Lung (tissue), 12 donors: ENCODE data around the gene SDF4. TPM values are rescaled to one million over a fixed set of nuclear protein-coding genes. Genes with fewer than 3 reads are reported as not detected.

Experiments
- ATAC-seq: fragments of 200-7000 bp; cut with Tn5 transposase; one replicate; pipeline ENCODE4 v1.9.1; 2020; ENCODE audit warnings: moderate number of reproducible peaks; ENCODE audit not compliant: insufficient read depth, low FRiP score
- DNase-seq, 3 donors: peaks; one replicate each; pipeline ENCODE4 v3.0.0-alpha.2; 2013 to 2017
- H3K27ac ChIP-seq, 2 donors: one replicate each; pipeline ENCODE4 v1.5.1; 2013; ENCODE audit warnings: mild to moderate bottlenecking in 2 of 2, moderate library complexity in 2 of 2, control low read depth in 1 of 2, inconsistent platforms in 1 of 2, low read depth in 1 of 2, low read length in 1 of 2
- H3K27me3 ChIP-seq, 3 donors: one replicate each; pipeline ENCODE4 v1.5.1; 2013; ENCODE audit warnings: low read length in 2 of 3; ENCODE audit not compliant: control insufficient read depth in 3 of 3, insufficient read depth in 3 of 3
- H3K36me3 ChIP-seq, 4 donors: one replicate each; pipeline ENCODE4 v1.5.1; 2013; ENCODE audit warnings: low read length in 4 of 4, mild to moderate bottlenecking in 1 of 4, moderate library complexity in 1 of 4; ENCODE audit not compliant: control insufficient read depth in 4 of 4, insufficient read depth in 4 of 4
- H3K4me1 ChIP-seq, 5 donors: one replicate each; pipeline ENCODE4 v1.5.1; 2013; ENCODE audit warnings: low read length in 5 of 5, mild to moderate bottlenecking in 2 of 5, moderate library complexity in 1 of 5; ENCODE audit not compliant: control insufficient read depth in 5 of 5, insufficient read depth in 5 of 5
- H3K4me3 ChIP-seq: one replicate; pipeline ENCODE4 v1.5.1; 2013; ENCODE audit warnings: mild to moderate bottlenecking, control low read depth, moderate library complexity
- H3K9ac ChIP-seq, 2 donors: one replicate each; pipeline ENCODE4 v1.5.1; 2013; ENCODE audit warnings: low read length in 2 of 2, control low read depth in 1 of 2; ENCODE audit not compliant: insufficient read depth in 1 of 2
- H3K9me3 ChIP-seq, 4 donors: one replicate each; pipeline ENCODE4 v1.5.1; 2013; ENCODE audit warnings: low read length in 3 of 4, mild to moderate bottlenecking in 1 of 4, moderate library complexity in 1 of 4; ENCODE audit not compliant: control insufficient read depth in 4 of 4, insufficient read depth in 3 of 4
- CTCF ChIP-seq: IDR thresholded peaks from 2 replicates; pipeline ENCODE4 v1.5.1; 2012; ENCODE audit warnings: mild to moderate bottlenecking; ENCODE audit errors: control extremely low read depth, extremely low read depth
- WGBS, 2 donors: extraction: QIAGEN DNeasy Blood & Tissue Kit; methylation state at CpG; one replicate each; pipeline ENCODE4 v1.1.7; 2013; 5-methylcytosine and 5-hydroxymethylcytosine counted together
- polyA plus RNA-seq, 2 donors: library from polyadenylated mRNA; stranded (reverse); fragments of 200-250 nt; gene quantifications; one replicate each; pipeline ENCODE4 v1.2.1, GENCODE V29; 2013
- total RNA-seq, 2 donors: library from RNA; depleted of rRNA in 1 of 2; stranded (reverse); fragments of >200 nt in 1 of 2; gene quantifications; one replicate each; pipeline ENCODE4 v1.2.1, GENCODE V29; 2014 to 2021
- donor health status: control.
- donor health status: control.
- donor health status: Bipolar disorder and iron deficiency.
- donor health status: healthy.
- donor health status: DM: yes; HTN: yes; CAD: no.

SDF4 gene
- total and polyA plus RNA-seq, 4 donors = 65.7 to 189 (median 143) TPM

DNA sequence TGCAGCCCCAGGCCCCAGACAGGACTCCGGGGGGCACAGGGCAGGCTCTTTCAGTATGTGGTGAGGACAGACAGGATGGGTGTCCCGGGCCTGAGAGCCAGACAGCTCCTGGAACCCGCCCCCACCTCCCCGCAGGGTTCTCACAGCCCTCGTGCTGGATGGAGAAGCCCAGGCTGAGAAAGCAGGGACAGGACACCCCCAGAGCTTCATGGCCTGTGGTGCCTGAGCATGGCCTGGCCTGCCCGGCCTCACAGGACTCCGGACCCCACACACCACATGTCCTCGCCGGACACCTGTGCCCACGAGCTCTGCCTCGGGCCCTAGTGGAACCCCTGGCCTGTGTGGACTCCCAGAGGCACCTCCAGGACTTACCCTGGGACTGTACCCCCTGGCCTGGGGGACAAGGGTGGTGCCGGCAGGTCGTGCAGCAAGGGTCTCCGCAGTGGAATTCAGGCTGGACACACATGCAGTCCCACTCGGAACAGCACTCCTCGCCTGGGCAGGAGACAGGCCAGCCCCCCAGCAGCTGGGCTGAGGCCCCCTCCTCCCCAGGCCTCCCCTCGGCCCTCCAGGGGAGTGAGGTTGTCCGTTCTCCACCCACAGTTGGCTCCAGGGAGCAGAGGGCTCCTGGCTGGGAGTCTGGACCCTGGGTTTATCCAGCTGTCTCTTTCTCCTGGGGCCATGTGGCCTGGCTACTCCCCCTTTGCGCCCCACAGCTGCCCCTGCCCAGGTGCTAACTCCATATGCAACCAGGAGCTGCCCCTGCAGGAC lies 26.6 kb downstream of the SDF4 start:
- peaks cover 4 to 22% (median 10%) of the 10 kb centered on the region in 3 donors for H3K27me3 ChIP-seq
- H3K27ac ChIP-seq = no peak overlapping the region
- peaks cover 0 to 13% (median 0%) of the 10 kb centered on the region in 5 donors for H3K4me1 ChIP-seq
- no peak overlapping the region for H3K9ac ChIP-seq
- no peak overlapping the region for H3K4me3 ChIP-seq
- ATAC-seq (no peak), DNase-seq (peak in 1 of 3 donors; percentile 13)
- H3K9me3 ChIP-seq = no peaks in the 10 kb centered on the region
- no peaks in the 10 kb centered on the region for H3K36me3 ChIP-seq
- no peak for TF ChIP-seq CTCF
- WGBS, 2 donors = 89 to 90% methylated on average over 19 of the region's 19 CpGs

GRCh38 chr1:1204425-1204920 lies 27.3 kb downstream of the SDF4 start:
- peaks cover 4 to 26% (median 10%) of the 10 kb centered on the region in 3 donors for H3K27me3 ChIP-seq
- no peak overlapping the region for H3K4me3 ChIP-seq
- peaks cover 0 to 13% (median 0%) of the 10 kb centered on the region in 5 donors for H3K4me1 ChIP-seq
- WGBS, 2 donors = 89 to 94% methylated on average over 6 to 8 of the region's 8 CpGs
- H3K9ac ChIP-seq = no peak overlapping the region
- TF ChIP-seq CTCF = no peak
- ATAC-seq (no peak), DNase-seq (no peak)
- H3K9me3 ChIP-seq = no peaks in the 10 kb centered on the region
- H3K27ac ChIP-seq = no peak overlapping the region
- H3K36me3 ChIP-seq = no peaks in the 10 kb centered on the region

DNA sequence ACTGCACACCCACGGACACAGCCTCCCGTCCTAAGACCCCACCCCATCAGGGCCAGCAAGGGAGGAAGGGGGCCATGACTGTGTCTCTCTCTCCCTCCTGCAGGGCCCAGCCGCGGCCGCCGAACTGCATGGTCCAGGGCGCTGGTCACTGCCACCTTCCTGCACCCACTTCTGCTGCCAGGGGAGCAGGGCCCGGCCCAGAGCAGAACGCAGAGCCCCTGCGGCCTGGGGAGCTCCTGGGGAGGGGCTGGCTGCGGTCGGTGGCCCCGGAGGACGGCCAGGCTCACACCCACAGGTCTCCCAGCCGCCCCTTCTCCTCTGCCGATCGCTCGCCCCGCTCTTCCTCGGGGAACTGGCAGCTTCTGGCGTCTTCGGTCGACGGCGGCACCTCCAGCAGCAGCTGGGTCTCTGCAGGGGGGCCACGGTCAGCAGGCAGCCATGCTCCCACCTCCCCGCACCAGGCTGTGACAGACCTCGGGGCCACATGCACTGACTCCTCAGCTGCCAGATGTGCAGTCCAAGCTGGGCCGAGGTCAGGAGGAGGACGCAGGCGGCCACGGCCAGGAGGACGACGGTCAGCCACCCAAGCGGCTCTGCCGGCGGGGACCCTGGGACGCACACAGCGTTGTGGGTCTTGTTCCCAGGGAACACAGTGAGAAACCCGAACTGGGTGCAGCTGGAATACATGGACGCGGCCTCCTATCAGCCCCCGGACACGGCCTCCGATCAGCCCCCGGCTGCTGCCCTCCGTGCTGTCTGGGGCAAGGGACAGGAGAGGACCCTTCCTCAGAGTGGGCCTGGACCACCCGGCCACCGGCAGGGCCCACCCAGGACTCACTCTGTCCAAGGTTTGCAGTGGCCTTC lies 28.0 kb downstream of the SDF4 start:
- Histone ChIP-seq H3K27me3 (peaks cover 4 to 24% (median 10%) of the 10 kb centered on the region in 3 donors), H3K4me3 (no peak overlapping the region)
- TF ChIP-seq CTCF = no peak

More for the DNA sequence above, 28.0 kb downstream of the SDF4 start:
- no peaks in the 10 kb centered on the region for H3K9me3 ChIP-seq
- H3K4me1 ChIP-seq = peaks cover 0 to 10% (median 0%) of the 10 kb centered on the region in 5 donors
- ATAC-seq (no peak), DNase-seq (peak in 1 of 3 donors; percentile 13)
- 79 to 87% methylated on average over 45 to 49 of the region's 49 CpGs for WGBS, 2 donors
- no peaks in the 10 kb centered on the region for H3K36me3 ChIP-seq
- no peak overlapping the region for H3K9ac ChIP-seq
- no peak overlapping the region for H3K27ac ChIP-seq
